Activated CD8-positive, alpha-beta memory T cell treated with anti-CD3 and anti-CD28 coated beads for 4 hours (primary cell): Measurements from ENCODE around the gene PRDM15.

Experiments
- DNase-seq, 2 donors: peaks; one replicate each; pipeline ENCODE4 v3.0.0-alpha.2; 2020; ENCODE audit warnings: low read depth in 2 of 2

The PRDM15 gene

GRCh38 chr21:41879190-41879998 lies at the start of gene PRDM15:
TSS of gene PRDM15 (minus strand) at chr21:41879344. CDS start at chr21:41860363, 18,981 bp downstream.
- DNase-seq: peak; percentile 67 to 71

- no peak for DNase-seq
These were observed 49.6 kb upstream of the PRDM15 start for GRCh38 chr21:41928621-41929220.

DNA sequence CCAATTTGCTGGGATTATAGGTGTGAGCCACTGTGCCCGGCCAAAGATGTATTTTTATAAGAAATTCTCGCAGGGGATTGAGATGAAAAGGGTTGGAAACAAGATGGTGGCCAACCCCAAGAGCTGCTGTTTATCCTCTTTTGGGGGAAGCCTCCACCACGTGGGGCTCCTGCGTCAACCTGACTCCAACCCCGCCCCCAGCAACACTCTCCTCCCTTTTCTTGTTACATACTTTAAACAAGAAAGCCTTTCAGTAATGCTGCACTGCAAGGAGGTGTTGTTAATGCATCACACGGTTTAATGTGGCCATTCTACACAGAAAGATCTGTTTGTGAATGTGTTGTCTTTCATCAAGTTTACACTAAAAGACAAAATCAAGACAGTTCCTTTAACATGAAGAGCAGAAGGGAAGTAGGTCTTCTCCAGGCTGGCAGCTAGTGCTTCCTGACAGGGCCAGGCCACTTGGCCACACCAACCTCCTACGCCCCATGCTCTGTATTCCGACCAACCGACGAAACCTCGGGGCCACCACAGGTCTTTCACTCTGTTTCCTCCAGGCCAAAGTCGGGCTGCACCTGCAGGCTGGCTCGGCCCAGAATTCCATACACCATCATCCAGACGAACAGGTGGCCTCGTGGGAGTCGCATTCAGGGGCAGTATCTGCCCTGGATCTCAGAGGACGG lies 48.7 kb upstream of the PRDM15 start:
- DNase-seq: no peak

DNA sequence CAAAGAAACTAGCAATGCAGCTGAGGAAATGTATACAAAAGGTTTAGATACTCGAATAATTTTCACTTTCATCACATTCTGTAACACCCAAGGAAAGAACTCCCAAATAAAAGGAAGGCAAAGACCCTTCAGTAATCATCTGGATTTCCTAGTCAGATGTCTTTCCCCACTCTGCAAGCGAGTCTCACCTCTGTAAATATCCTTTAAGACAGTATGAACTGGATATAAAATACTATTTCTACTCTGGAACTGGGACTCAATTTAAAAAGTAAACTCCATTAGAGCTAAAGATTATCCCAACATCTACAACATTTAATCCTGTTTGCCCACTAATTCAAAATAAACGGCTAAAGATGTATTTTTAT lies 47.6 kb upstream of the PRDM15 start:
- no peak for DNase-seq

DNA sequence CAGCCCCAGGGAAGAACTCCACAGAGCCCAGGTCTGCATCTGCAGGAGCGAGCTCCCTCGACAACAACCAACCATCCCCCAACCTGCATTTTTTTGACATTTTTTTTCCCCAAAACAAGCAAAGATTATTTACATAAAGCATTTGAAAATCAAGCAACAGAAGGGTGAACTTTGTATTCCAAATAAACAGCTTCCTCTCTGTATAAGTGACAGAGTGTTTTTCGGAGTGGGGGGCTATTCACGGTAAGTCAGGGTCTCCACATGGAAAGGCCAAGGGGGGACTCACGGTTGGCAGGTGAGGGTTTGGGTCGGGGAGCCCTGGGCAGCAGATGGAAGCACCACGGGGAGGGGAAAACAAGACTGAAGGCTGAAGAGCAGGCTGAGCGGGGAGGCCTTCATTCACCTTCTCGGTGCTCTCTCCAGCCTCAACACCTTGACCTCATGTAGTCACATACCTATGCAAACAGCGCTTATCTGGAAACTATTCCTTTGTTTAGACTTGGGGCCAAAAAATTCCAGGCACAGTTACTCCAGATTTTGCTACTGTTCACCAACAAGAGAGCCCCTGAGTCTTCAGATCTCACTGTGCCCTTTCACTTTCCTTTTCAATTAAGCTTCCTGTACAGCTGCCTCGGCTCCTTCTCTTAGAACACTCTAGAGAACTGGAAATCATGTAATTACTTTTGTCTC lies 47.1 kb upstream of the PRDM15 start:
- peak in 1 of 2 donors; percentile 13 for DNase-seq

- DNase-seq: no peak
These were observed 46.6 kb upstream of the PRDM15 start for GRCh38 chr21:41925767-41926116.

DNA sequence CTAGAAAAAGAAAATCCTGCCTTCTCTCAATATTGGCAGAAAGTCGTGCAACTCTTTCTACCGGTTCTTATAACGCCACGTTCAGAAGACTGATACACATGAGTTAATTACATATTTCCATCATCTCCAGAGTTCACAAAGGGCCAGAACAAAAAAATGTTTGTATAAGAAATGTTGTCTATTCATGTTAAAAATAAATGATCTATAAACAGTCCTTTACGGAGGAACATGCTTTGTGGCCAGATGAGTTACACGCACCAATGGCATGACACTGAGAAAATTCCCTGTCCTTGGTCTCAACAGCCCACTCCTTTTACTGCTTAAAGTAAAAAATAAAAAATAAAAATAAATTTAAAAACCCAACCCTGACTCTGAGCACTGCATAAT lies 45.2 kb upstream of the PRDM15 start:
- DNase-seq: no peak

GRCh38 chr21:41923631-41924367 lies 44.7 kb upstream of the PRDM15 start:
- no peak for DNase-seq

DNA sequence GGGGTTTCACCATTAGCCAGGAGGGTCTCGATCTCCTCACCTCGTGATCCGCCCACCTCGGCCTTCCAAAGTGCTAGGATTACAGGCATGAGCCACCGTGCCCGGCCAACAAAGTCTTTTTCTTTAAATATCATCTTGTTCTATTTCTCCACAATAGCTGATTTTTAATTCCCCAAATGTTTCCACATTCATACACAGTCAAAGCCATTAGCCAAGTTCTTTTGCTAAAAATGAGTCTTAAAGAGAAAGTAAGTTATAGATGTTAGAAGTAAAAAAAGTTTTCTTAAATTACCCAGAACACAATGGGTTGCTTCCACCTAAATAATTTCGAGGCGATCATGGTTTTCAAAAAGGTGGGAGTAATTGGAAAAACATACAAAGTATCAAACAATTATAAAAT lies 44.0 kb upstream of the PRDM15 start:
- DNase-seq: no peak

- no peak for DNase-seq
These were observed 41.9 kb upstream of the PRDM15 start for GRCh38 chr21:41921021-41921420.

DNA sequence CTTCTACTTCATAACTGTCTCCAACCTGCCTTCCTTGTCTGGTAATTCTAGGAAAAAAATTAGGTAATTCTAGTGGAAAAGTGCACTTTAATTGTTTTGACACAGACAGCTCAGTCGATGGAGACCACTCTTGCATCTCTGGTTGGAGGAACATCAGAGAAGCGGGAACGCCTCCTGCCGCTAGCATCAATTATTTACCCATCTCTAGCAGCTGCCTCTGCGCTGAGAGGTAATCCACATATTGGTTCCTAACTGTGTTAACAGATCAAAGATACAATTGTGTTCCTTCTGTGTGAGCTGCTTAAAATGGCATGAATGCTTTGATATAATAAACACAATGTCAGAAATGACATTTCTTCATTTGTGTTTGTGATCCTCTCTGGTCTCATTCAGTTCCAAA lies 41.3 kb upstream of the PRDM15 start:
- no peak for DNase-seq

- no peak for DNase-seq
These were observed 40.7 kb upstream of the PRDM15 start for GRCh38 chr21:41919666-41920398.

DNA sequence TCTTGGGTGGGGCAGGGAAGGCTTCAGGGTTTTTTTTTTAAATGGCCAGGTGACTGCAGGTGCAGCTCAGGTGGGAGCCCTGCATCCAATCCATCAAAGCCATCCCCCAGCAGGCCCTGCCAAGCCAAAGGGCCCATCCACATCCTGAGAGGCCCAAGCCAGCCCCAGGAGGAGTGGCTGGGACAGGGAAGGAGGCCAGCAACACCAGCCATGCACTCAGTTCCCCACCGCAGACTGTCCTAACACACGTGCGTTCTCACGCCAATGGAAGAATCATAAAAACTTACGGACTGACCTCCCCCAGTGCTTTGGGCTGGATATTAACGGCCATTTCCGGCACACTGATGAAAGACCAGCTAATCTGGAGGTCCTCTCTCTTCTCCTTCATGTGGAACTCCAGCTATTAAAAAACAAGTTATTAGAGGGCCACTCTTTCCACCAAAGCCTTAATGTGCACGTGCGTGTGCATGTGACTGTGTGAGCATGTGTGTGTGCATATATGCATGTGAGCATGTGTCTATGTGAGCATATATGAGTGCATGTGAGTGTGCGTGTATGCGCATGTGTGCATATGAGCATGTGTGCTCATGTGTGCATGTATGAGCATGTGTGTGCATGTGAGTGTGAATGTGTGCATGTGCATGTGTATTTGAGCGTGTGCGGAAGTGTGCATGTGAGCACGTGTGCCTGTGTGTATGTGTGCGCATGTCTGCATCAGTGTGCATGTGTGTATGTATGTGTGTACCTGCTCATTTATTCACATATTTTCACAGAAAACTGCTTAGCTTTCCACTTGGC lies 39.6 kb upstream of the PRDM15 start:
- no peak for DNase-seq

DNA sequence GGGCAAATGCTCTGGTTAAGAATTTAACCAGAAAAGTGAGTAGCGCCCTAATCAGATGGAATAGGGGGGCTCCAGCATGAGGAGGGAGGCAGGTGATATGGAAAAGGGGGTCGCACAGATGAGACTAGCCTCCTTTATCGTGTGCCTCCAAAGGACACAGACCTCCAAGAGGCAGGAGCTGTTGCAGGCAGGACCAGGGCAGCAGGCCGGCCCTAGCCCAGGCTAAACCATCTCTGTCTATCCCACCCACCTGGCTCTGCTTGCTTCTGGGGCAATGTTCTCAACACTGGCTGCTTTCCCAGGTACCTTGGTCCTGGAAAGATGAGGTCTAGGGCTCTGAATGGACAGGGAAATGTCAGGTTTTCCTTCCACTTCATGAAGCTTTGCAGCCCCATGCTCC lies 38.4 kb upstream of the PRDM15 start:
- DNase-seq: no peak

DNA sequence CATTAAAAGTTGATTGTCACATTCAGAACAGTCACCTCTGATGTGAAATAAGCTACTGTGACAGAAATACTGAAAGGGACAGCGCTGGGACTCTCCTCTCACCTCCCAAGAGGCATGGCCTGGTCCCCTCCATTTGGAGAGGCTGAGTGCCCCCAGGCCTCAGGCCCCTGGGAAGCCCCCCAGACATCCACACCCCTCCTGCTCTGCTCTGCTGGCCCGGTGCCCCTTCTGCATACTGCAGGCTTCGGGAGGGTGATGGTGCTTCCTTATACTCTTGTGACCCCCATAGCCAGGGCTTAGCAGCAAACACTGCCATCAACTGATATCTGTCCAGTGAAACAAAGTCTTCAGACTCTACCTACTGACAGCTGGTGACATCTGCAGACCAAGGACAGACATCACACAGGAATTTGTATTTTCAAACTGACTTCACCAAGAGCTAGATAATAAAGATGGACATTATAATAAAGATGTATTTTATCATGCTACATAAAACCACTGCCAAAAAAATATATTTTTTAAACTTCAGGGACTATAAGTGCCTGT lies 37.8 kb upstream of the PRDM15 start:
- no peak for DNase-seq

GRCh38 chr21:41914965-41915364 lies 35.8 kb upstream of the PRDM15 start:
- no peak for DNase-seq

GRCh38 chr21:41914358-41914757 lies 35.2 kb upstream of the PRDM15 start:
- no peak for DNase-seq

DNA sequence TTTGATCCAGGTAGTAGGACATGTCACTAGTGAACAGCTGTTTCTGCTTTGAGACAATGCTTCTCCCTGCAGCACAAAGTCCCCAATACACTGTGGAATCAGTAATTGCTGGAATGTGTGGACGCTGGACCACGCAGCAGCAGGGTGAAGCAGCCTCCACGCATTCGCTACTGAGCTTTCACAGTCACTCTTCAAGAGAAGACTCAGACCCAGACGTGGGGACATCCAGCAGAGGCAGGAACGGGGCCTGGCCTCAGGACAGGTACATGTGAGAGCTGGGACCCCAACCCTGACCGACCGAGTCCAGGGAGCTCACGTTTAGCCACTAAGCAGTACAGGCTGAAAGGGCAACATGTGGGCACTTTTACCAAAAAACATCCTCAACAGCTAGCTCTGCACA lies 34.1 kb upstream of the PRDM15 start:
- no peak for DNase-seq

DNA sequence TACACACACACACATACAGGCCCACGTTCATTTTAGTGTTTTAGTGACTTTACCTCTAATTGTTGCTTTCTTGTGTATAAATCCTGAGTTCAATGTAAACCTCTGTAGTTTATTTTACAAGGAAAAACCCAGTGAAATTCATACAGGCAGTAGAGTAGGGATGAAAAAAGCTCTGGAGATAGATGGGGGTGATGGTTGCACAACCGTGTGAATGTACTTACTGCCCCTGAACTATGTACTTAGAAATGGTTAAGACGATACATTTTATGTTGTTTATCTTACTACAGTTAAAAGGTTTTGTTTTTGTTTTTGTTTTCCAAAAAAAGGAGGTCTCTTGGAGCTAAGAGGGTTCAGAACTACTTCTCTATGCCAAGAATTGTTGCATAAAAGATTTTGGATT lies 29.7 kb upstream of the PRDM15 start:
- no peak for DNase-seq
